Liver (tissue), 3 donors: ENCODE results near the gene CD300H.

Experiments
- EGR1 ChIP-seq, 2 donors: IDR thresholded peaks; 2 replicates each; pipeline ENCODE4 v1.6.1; 2016 to 2018; ENCODE audit warnings: antibody characterized with exemption in 2 of 2, low read depth in 2 of 2
- FOXA1 ChIP-seq: IDR thresholded peaks from 2 replicates; pipeline ENCODE4 v1.6.1; 2016; ENCODE audit warnings: antibody characterized with exemption
- RAD21 ChIP-seq, 2 donors: IDR thresholded peaks; 2 replicates each; pipeline ENCODE4 v1.6.1; 2016; ENCODE audit warnings: antibody characterized with exemption in 2 of 2, mild to moderate bottlenecking in 2 of 2
- SP1 ChIP-seq: IDR thresholded peaks from 2 replicates; pipeline ENCODE4 v1.6.1; 2018; ENCODE audit warnings: antibody characterized with exemption, mild to moderate bottlenecking
- TAF1 ChIP-seq: conservative IDR thresholded peaks from 2 replicates; pipeline ENCODE4 v1.6.1; 2016; ENCODE audit warnings: antibody characterized with exemption, mild to moderate bottlenecking
- YY1 ChIP-seq: IDR thresholded peaks from 2 replicates; pipeline ENCODE4 v1.6.1; 2016; ENCODE audit warnings: antibody characterized with exemption, mild to moderate bottlenecking
- ZBTB33 ChIP-seq: IDR thresholded peaks from 2 replicates; pipeline ENCODE4 v1.6.1; 2016; ENCODE audit warnings: antibody characterized with exemption
- TF ChIP-seq, protein P1 (sequence below): fragments of 150-350 bp; IDR thresholded peaks from 2 replicates; pipeline ENCODE4 v1.5.1; 2017; ENCODE audit warnings: improper control_type of control experiment, low read depth, low read length; ENCODE audit not compliant: missing input control
- TF ChIP-seq, protein P2 (sequence below): IDR thresholded peaks from 2 replicates; pipeline ENCODE4 v1.6.1; 2016; ENCODE audit warnings: antibody characterized with exemption, mild to moderate bottlenecking
- donor health status: healthy.
- donor health status: healthy.

DNA sequence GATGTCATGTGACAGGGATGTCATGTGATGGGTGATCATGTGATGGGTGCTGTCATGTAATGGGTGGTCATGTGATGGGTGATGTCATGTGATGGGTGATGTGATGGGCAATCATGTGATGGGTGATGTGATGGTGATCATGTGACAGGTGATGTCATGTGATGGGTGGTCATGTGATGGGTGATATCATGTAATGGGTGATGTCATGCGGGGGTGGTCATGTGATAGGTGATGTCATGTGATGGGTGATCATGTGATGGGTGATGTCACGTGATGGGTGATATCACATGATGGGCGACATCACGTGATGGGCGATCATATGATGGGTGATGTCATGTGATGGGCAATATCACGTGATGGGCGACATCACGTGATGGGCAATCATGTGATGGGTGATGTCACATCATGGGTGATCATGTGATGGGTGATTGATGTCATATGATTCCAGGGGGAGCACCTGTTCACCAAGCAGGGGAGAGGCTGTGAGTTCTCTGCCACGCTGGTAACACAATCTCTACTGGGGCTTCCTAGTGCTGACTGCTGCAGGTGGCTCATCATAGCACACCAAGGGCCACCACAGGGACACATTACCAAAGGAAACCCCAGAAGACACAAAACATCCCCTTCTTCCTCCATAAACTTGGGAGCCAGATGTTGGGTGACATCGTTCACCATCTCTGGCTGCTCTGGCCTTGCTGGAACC is 52.5 kb downstream of the CD300H start:
- TF ChIP-seq, protein P1, sequence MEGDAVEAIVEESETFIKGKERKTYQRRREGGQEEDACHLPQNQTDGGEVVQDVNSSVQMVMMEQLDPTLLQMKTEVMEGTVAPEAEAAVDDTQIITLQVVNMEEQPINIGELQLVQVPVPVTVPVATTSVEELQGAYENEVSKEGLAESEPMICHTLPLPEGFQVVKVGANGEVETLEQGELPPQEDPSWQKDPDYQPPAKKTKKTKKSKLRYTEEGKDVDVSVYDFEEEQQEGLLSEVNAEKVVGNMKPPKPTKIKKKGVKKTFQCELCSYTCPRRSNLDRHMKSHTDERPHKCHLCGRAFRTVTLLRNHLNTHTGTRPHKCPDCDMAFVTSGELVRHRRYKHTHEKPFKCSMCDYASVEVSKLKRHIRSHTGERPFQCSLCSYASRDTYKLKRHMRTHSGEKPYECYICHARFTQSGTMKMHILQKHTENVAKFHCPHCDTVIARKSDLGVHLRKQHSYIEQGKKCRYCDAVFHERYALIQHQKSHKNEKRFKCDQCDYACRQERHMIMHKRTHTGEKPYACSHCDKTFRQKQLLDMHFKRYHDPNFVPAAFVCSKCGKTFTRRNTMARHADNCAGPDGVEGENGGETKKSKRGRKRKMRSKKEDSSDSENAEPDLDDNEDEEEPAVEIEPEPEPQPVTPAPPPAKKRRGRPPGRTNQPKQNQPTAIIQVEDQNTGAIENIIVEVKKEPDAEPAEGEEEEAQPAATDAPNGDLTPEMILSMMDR = no peak
- TF ChIP-seq YY1 (no peak), ZBTB33 (no peak), RAD21 (IDR thresholded peaks at IDR 0.05) (no peak), SP1 (no peak), TAF1 (no peak), FOXA1 (no peak), EGR1 (IDR thresholded peaks at IDR 0.05; ENCODE audit: low read depth in 2 of 2) (no peak)
- TF ChIP-seq, protein P2, sequence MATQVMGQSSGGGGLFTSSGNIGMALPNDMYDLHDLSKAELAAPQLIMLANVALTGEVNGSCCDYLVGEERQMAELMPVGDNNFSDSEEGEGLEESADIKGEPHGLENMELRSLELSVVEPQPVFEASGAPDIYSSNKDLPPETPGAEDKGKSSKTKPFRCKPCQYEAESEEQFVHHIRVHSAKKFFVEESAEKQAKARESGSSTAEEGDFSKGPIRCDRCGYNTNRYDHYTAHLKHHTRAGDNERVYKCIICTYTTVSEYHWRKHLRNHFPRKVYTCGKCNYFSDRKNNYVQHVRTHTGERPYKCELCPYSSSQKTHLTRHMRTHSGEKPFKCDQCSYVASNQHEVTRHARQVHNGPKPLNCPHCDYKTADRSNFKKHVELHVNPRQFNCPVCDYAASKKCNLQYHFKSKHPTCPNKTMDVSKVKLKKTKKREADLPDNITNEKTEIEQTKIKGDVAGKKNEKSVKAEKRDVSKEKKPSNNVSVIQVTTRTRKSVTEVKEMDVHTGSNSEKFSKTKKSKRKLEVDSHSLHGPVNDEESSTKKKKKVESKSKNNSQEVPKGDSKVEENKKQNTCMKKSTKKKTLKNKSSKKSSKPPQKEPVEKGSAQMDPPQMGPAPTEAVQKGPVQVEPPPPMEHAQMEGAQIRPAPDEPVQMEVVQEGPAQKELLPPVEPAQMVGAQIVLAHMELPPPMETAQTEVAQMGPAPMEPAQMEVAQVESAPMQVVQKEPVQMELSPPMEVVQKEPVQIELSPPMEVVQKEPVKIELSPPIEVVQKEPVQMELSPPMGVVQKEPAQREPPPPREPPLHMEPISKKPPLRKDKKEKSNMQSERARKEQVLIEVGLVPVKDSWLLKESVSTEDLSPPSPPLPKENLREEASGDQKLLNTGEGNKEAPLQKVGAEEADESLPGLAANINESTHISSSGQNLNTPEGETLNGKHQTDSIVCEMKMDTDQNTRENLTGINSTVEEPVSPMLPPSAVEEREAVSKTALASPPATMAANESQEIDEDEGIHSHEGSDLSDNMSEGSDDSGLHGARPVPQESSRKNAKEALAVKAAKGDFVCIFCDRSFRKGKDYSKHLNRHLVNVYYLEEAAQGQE = no peak
